Activated T-cell treated with anti-CD3 and anti-CD28 coated beads for 48 hours (primary cell): ENCODE results near the gene FBXO46.
A peak's percentile ranks its signal among the peaks of the same experiment; 100 is the strongest.

ENCODE experiments used
- DNase-seq: peaks from one replicate; pipeline ENCODE4 v3.0.0-alpha.2; 2020; ENCODE audit warnings: low read depth

Gene FBXO46

GRCh38 chr19:45681391-45682015, 49.2 kb downstream of the FBXO46 start:
- DNase-seq: peak; percentile 89

- peak; percentile 85 for DNase-seq
These were observed 53.1 kb downstream of the FBXO46 start for GRCh38 chr19:45677351-45678230.

GRCh38 chr19:45676851-45677263, 53.8 kb downstream of the FBXO46 start:
- peak; percentile 40 for DNase-seq

- no peak for DNase-seq
These were observed 55.8 kb downstream of the FBXO46 start for GRCh38 chr19:45674946-45675345.

- peak; percentile 73 for DNase-seq
These were observed 59.8 kb downstream of the FBXO46 start for GRCh38 chr19:45670670-45671453.

GRCh38 chr19:45668342-45668871, 62.3 kb downstream of the FBXO46 start:
- no peak for DNase-seq

GRCh38 chr19:45667620-45668341, 62.9 kb downstream of the FBXO46 start, which contains the start of gene GIPR:
TSS of gene GIPR (plus strand) at chr19:45668221. CDS start at chr19:45669521, 1,300 bp downstream.
- peak; percentile 69 for DNase-seq

GRCh38 chr19:45664575-45664974, 66.1 kb downstream of the FBXO46 start:
- DNase-seq: no peak

GRCh38 chr19:45663800-45664199, 66.9 kb downstream of the FBXO46 start:
- DNase-seq: no peak

GRCh38 chr19:45660636-45661035, 70.1 kb downstream of the FBXO46 start:
- DNase-seq: no peak
